Measurements from ENCODE around the gene MCUB.

MCUB gene

GRCh38 chr4:109729117-109729717, 169.2 kb downstream of the MCUB start:
- no peak for DNase-seq (ENCODE audit: low spot score)

DNA sequence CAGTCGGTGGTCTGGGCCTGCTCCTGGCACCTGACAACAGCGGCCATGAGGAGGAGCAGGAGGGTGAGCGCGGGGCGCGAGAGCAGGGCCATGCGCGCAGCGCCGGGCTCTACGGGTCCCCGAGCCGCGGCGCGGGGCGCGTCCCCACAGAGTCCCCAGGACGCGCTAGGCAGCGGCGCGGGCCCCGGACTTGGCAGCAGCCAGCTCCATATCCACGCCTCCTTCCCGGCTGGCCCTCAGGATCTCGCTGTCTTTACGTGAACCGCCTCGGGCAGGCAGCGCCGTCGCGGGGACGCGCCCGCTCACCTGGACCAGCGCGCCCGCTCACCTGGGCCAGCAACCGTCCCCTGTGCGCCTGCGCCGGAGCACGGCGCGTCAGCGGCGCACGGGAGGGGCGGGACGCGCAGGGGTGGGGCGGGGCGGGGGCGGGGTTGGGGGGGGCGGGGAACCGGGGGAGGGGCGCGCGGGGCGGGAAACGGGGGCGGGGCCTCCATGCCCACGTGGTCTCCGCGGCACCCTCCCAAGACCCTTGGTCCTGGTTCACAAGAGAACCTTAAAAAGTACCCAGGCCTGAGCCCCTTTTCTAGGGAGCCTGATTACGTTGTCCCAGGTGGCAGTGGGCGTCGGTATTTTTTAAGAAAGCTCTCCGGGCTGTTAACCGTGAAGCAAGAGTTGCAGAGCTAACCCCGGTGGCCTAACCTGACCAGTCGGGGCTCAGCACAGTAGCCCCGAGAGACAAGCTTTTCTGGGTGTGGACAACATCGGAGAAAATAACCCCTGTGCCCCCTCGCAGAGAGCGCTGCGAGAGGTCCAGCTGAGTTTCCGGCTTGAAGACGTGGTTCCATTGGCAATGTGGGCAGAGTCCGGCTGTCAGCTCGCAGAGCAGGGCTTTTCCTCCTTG, 169.9 kb downstream of the MCUB start, which contains the start of gene PLA2G12A:
TSS of gene PLA2G12A (minus strand) at position 353 of the 901 bp plus-strand sequence. CDS start at position 92, 261 bp downstream.
- DNase-seq (ENCODE audit: low spot score) = peak; percentile 50

DNA sequence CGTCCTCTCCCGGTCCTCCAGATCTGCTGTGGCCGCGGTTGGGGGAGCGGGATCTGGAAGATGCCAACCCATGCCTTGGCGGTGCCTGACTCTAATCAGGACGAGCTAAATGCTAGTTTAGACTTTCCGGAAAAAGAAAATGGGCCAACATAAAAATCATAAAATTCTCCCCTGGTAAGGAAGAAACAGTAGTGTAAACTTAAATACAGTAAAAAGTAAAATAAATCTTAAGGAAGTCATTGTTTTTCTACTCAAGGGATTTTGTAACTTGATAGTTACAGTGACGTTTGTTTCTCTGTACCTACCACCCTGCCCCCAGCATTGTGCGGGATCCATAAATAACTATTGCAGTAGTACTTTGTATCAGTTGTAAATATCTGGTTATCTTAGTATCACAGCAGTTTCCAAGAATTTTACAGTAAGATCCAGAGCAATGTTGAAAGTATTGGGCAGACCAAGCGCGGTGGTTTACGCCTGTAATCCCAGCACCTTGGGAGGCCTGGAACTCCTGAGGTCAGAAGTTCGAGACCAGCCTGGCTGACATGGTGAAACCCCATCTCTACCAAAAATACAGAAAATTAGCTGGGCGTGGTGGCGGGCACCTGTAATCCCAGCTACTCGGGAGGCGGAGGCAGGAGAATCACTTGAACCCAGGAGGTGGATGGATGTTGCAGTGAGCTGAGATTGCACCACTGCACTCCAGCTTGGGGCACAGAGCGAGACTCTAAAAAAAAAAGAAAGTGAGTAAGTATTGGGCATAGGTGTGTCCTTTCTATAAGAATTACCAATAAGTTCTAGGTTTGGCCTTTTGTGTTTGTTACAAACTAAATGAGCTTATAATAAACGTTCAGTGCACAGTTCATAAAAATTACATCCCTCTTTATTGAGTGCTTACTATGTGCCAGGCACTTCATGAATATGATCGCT, 170.8 kb downstream of the MCUB start:
- no peak for DNase-seq (ENCODE audit: low spot score)

DNA sequence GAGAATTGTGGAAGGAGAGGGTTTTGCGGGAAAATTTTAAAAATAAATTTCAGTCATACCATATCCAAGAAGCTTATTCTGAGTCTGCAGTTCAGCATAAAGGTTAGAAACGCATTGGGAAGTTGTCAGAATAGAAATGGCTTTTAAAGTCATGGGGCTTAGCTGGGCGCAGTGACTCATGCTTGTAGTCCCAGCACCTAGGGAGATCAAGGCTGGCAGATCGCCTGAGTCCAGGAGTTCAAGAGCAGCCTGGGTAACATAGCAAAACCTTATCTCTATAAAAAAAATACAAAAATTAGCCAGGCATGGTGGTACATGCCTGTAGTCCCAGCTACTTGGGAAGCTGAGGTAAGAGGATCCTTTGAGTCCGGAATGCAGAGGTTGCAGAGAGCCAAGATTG, 173.7 kb downstream of the MCUB start:
- DNase-seq (ENCODE audit: low spot score) = no peak

- DNase-seq (ENCODE audit: low spot score) = no peak
Observed at GRCh38 chr4:109735566-109736365, 175.7 kb downstream of the MCUB start.

Small RNA genes lying within 50 kb of the gene (small RNA-seq; reads per million reads assigned to genes)
- gene HIGD1AP14 = 0 to 0.04 reads per million in 2 experiments

Data from SK-N-DZ (cell line).